ENCODE data around the gene SUSD6.

GRCh38 chr14:69675877-69676416 is 64.6 kb downstream of the SUSD6 start:
- TF ChIP-seq ZNF274 (IDR thresholded peaks at IDR 0.05; ENCODE audit: low read depth, low read length), result no peak
- TF ChIP-seq YY1 (IDR thresholded peaks at IDR 0.05; ENCODE audit: insufficient read depth, insufficient read length), result no peak
- TF ChIP-seq SUZ12 (IDR thresholded peaks at IDR 0.05; ENCODE audit: extremely low read depth, insufficient read depth, insufficient read length), result no peak

All from NT2/D1 (cell line).